ENCODE data around the gene PLD1. TPM values are rescaled to one million over a fixed set of nuclear protein-coding genes. Genes with fewer than 3 reads are reported as not detected.

Gene PLD1
- total and polyA plus RNA-seq, 4 donors, result 3.1 to 31.1 (median 12.2) TPM

DNA sequence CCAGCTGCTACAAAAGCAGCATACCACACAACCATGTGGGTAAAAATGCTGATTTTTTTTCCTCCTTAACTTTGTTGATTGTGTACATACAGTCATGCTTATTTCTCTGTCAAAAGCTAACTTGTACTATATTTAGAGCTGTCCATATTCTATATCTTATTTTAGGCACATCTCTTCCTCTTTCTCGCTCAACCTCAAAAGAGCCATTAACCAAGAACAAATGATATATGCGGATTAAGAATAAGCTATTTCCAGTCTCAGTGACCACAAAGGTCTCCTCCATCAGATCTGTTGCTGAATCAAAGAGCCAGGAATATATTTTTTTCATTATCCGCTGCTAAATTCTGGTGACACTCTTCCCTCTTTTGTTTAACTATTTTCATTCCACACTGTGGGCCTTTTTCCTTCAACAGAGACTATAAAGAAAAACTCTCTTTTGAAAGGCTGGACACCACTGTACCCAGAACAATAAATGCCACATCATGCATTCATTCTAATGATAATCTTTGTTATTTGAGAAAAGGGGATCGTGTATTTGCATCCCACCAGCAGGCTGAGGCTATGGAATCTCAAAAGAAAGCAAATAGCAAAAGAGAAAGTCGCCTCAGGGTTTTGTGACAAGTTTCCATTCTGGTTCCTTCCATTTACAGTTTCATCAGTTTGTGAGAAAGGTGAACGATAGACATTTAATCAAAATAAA is 40.8 kb upstream of the PLD1 start:
- H3K9ac ChIP-seq (ENCODE audit: insufficient read depth in 1 of 2, low read length in 2 of 2), result no peak overlapping the region

DNA sequence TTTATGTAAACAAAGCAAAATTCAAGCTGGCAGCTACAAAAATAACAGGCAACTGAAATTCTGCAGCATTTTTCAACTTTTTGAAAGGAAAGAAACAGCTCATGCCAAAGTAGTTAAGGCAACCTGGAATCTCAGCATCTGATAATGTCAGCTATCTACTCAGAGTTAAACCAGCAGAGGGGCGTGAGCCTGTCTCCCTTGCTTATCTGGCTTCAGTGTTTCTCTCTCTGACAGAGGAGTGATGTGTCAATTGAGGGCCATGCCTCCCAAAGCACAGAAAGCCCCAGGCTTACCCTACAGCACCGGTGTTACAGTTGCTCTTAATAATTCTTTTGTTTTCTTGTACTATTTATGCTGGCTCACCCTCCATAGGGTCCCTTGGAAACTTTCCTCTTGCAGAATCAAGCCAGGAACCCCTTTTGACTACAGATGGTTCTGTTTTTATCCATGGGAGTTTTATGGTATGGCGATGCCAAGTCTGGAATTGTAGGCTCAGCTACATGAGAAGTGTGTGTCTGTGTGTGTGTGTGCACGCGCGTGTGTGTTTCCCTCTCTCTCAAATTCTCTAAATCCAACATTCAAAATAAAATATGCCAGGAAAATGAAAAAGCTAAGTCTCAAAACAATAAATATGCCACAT is 40.2 kb upstream of the PLD1 start:
- H3K27me3 ChIP-seq (ENCODE audit: control insufficient read depth in 3 of 3, insufficient read depth in 3 of 3, low read length in 2 of 3), result no peaks in the 10 kb centered on the region
- H3K27ac ChIP-seq (ENCODE audit: low read depth in 1 of 2, low read length in 1 of 2), result no peak overlapping the region
- TF ChIP-seq, protein P1, sequence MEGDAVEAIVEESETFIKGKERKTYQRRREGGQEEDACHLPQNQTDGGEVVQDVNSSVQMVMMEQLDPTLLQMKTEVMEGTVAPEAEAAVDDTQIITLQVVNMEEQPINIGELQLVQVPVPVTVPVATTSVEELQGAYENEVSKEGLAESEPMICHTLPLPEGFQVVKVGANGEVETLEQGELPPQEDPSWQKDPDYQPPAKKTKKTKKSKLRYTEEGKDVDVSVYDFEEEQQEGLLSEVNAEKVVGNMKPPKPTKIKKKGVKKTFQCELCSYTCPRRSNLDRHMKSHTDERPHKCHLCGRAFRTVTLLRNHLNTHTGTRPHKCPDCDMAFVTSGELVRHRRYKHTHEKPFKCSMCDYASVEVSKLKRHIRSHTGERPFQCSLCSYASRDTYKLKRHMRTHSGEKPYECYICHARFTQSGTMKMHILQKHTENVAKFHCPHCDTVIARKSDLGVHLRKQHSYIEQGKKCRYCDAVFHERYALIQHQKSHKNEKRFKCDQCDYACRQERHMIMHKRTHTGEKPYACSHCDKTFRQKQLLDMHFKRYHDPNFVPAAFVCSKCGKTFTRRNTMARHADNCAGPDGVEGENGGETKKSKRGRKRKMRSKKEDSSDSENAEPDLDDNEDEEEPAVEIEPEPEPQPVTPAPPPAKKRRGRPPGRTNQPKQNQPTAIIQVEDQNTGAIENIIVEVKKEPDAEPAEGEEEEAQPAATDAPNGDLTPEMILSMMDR (IDR thresholded peaks at IDR 0.05; ENCODE audit: control extremely low read depth, extremely low read depth), result no peak
- no peak for ATAC-seq (ENCODE audit: insufficient read depth, low FRiP score)
- no peak overlapping the region for H3K9ac ChIP-seq (ENCODE audit: insufficient read depth in 1 of 2, low read length in 2 of 2)
- no peaks in the 10 kb centered on the region for H3K36me3 ChIP-seq (ENCODE audit: control insufficient read depth in 4 of 4, insufficient read depth in 4 of 4, low read length in 4 of 4)
- H3K4me3 ChIP-seq, result no peak overlapping the region
- WGBS, 2 donors, result 82 to 89% methylated on average over 6 of the region's 6 CpGs
- H3K4me1 ChIP-seq (ENCODE audit: control insufficient read depth in 5 of 5, insufficient read depth in 5 of 5, low read length in 5 of 5), result peaks cover 0 to 6% (median 2%) of the 10 kb centered on the region in 5 donors
- no peak for DNase-seq
- H3K9me3 ChIP-seq (ENCODE audit: control insufficient read depth in 4 of 4, insufficient read depth in 3 of 4, low read length in 3 of 4), result peaks cover 0 to 4% (median 0%) of the 10 kb centered on the region in 4 donors

More for the DNA sequence above, 40.8 kb upstream of the PLD1 start:
- Histone ChIP-seq H3K4me3 (no peak overlapping the region), H3K4me1 (ENCODE audit: control insufficient read depth in 5 of 5, insufficient read depth in 5 of 5, low read length in 5 of 5) (peaks cover 0 to 6% (median 2%) of the 10 kb centered on the region in 5 donors), H3K27me3 (ENCODE audit: control insufficient read depth in 3 of 3, insufficient read depth in 3 of 3, low read length in 2 of 3) (no peaks in the 10 kb centered on the region), H3K9me3 (ENCODE audit: control insufficient read depth in 4 of 4, insufficient read depth in 3 of 4, low read length in 3 of 4) (peaks cover 0 to 4% (median under 1%) of the 10 kb centered on the region in 4 donors), H3K36me3 (ENCODE audit: control insufficient read depth in 4 of 4, insufficient read depth in 4 of 4, low read length in 4 of 4) (no peaks in the 10 kb centered on the region), H3K27ac (ENCODE audit: low read depth in 1 of 2, low read length in 1 of 2) (no peak overlapping the region)
- DNase-seq, result no peak
- no peak for ATAC-seq (ENCODE audit: insufficient read depth, low FRiP score)
- TF ChIP-seq, protein P1 (IDR thresholded peaks at IDR 0.05; ENCODE audit: control extremely low read depth, extremely low read depth), result no peak
- WGBS, 2 donors, result 61 to 78% methylated on average over 6 of the region's 6 CpGs

DNA sequence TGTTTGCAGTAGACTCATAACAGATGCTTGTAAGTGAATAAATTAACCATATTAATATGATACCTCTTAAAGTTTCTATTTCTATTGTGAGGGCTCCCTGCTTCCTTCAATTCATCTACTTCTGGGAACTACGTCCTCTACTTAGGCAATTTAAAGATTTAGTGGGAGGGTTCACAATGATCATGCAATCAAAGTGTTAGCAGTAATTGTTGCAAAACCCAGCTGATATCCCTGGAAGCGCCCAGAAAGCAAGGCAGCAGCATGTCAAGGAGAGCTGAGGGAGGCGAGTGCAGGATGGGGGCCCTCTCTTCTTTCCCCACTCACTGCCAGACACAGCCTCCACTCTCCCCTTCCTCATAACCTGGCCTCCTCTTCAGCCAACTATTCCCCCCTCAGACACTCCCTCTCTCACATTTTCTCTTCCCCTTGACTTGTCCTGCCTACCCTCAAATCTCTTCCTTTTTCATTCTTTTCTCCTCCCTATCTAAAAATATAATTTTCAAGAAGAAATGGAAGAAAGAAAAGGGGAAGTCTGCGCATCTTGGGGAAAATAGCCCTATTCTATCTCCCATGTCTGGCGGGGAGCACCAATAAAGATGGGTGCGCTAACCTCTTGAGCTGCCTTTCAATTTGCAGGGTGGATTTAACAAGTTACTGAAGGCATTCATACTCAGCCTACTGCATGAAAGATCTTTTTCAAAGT is 39.5 kb upstream of the PLD1 start:
- Histone ChIP-seq H3K9me3 (ENCODE audit: control insufficient read depth in 4 of 4, insufficient read depth in 3 of 4, low read length in 3 of 4) (peaks cover 0 to 4% (median 0%) of the 10 kb centered on the region in 4 donors), H3K36me3 (ENCODE audit: control insufficient read depth in 4 of 4, insufficient read depth in 4 of 4, low read length in 4 of 4) (no peaks in the 10 kb centered on the region), H3K4me1 (ENCODE audit: control insufficient read depth in 5 of 5, insufficient read depth in 5 of 5, low read length in 5 of 5) (peaks cover 0 to 6% (median 2%) of the 10 kb centered on the region in 5 donors), H3K4me3 (no peak overlapping the region), H3K27ac (ENCODE audit: low read depth in 1 of 2, low read length in 1 of 2) (no peak overlapping the region), H3K27me3 (ENCODE audit: control insufficient read depth in 3 of 3, insufficient read depth in 3 of 3, low read length in 2 of 3) (no peaks in the 10 kb centered on the region), H3K9ac (ENCODE audit: insufficient read depth in 1 of 2, low read length in 2 of 2) (no peak overlapping the region)
- WGBS, 2 donors, result 66 to 80% methylated on average over 6 of the region's 6 CpGs
- DNase-seq, result no peak
- no peak for ATAC-seq (ENCODE audit: insufficient read depth, low FRiP score)
- TF ChIP-seq, protein P1 (IDR thresholded peaks at IDR 0.05; ENCODE audit: control extremely low read depth, extremely low read depth), result no peak
